ENCODE measurements around the gene SIAH2.

SIAH2 gene

DNA sequence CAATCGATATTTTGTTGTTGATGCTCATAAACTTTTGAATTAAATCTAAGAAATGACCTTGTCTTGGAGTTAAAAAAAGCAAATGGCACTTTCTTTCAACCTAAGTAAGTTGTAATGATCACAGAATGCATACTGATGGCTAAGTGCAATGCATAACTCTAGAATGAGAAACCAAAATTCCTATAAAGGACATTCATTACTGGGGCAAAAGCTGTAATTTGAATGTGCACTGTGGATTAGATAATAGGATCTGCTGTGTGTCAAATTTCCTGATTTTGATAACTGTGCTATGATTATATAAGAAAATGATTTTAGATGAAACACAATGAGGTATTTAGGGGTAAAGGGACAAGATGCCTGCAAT, 14.3 kb downstream of the SIAH2 start:
- Histone ChIP-seq H3K27me3 (ENCODE audit: insufficient read depth, low read length, poor library complexity) (no peaks in the 10 kb centered on the region), H3K27ac (ENCODE audit: low read length) (no peak overlapping the region), H2AFZ (ENCODE audit: low read depth, low read length) (no peak overlapping the region), H3K9me3 (ENCODE audit: insufficient read depth, low read length, severe bottlenecking) (no peaks in the 10 kb centered on the region), H3K36me3 (ENCODE audit: insufficient read depth, low read length) (0 out of 2 replicates have a peak, but pooled peaks cover 3% of the 10 kb centered on the region), H4K20me1 (ENCODE audit: insufficient read depth, low read length) (peaks cover 51% of the 10 kb centered on the region), H3K79me2 (ENCODE audit: insufficient read depth, low read length) (peaks cover 89% of the 10 kb centered on the region), H3K4me3 (ENCODE audit: low read depth in 1 of 2, low read length in 2 of 2) (no peak overlapping the region), H3K4me2 (ENCODE audit: insufficient read depth, low read length) (no peak overlapping the region), H3K4me1 (ENCODE audit: insufficient read depth, low read length) (0 out of 2 replicates have a peak, but pooled peaks cover 2% of the 10 kb centered on the region), H3K9ac (ENCODE audit: low read depth, low read length) (no peak overlapping the region)
- DNase-seq (no peak), ATAC-seq (ENCODE audit: insufficient read depth, low read depth) (no peak)
- TF ChIP-seq EZH2 (IDR thresholded peaks at IDR 0.05; ENCODE audit: borderline replicate concordance, low read depth, low read length, severe bottlenecking): no peak
- TF ChIP-seq, protein P1, sequence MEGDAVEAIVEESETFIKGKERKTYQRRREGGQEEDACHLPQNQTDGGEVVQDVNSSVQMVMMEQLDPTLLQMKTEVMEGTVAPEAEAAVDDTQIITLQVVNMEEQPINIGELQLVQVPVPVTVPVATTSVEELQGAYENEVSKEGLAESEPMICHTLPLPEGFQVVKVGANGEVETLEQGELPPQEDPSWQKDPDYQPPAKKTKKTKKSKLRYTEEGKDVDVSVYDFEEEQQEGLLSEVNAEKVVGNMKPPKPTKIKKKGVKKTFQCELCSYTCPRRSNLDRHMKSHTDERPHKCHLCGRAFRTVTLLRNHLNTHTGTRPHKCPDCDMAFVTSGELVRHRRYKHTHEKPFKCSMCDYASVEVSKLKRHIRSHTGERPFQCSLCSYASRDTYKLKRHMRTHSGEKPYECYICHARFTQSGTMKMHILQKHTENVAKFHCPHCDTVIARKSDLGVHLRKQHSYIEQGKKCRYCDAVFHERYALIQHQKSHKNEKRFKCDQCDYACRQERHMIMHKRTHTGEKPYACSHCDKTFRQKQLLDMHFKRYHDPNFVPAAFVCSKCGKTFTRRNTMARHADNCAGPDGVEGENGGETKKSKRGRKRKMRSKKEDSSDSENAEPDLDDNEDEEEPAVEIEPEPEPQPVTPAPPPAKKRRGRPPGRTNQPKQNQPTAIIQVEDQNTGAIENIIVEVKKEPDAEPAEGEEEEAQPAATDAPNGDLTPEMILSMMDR (IDR thresholded peaks at IDR 0.05; ENCODE audit: borderline replicate concordance, extremely low read depth, low read length, poor library complexity, severe bottlenecking): no peak

DNA sequence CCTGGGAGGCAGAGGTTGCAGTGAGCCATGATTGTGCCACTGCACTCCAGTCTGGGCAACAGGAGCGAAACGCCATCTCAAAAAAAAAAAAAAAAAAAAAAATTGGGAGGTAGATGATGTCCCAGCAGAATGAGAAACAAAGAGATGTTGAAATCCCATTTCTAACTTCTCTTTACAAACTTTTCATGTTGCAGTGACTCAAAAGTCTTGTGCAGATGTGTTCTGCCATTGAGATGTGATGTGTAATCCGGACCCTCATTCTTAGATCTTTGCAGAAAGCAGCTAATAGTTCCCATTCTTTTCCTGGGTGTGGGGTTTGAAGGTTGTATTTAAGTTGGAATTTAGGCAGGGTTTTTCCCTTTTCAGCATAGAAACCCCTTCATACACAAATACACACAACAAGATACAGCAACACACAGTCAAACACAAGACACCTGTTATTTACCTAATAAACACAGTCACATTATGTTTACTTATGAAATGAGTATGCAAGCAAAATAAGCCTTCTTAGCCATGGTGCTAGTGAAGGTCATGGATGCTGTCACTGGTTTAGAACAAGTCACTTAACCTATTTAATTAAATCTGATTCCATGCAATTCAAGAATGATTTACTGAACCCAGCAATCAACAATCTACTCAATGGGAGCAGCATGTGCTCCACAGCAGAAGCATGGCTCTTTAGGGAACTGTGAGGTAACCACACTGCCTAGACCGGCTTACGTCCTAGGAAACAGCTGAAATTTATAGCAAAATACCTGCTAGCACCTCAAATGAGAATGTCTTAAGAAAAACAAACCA, 14.9 kb downstream of the SIAH2 start:
- Histone ChIP-seq H3K4me2 (ENCODE audit: insufficient read depth, low read length) (no peak overlapping the region), H4K20me1 (ENCODE audit: insufficient read depth, low read length) (peaks cover 51% of the 10 kb centered on the region), H3K79me2 (ENCODE audit: insufficient read depth, low read length) (peaks cover 88% of the 10 kb centered on the region), H3K27me3 (ENCODE audit: insufficient read depth, low read length, poor library complexity) (no peaks in the 10 kb centered on the region), H3K36me3 (ENCODE audit: insufficient read depth, low read length) (0 out of 2 replicates have a peak, but pooled peaks cover 3% of the 10 kb centered on the region), H3K4me1 (ENCODE audit: insufficient read depth, low read length) (0 out of 2 replicates have a peak, but pooled peaks cover 2% of the 10 kb centered on the region), H2AFZ (ENCODE audit: low read depth, low read length) (no peak overlapping the region), H3K9me3 (ENCODE audit: insufficient read depth, low read length, severe bottlenecking) (no peaks in the 10 kb centered on the region), H3K9ac (ENCODE audit: low read depth, low read length) (no peak overlapping the region), H3K27ac (ENCODE audit: low read length) (no peak overlapping the region), H3K4me3 (ENCODE audit: low read depth in 1 of 2, low read length in 2 of 2) (no peak overlapping the region)
- DNase-seq (no peak), ATAC-seq (ENCODE audit: insufficient read depth, low read depth) (no peak)
- no peak for TF ChIP-seq EZH2 (IDR thresholded peaks at IDR 0.05; ENCODE audit: borderline replicate concordance, low read depth, low read length, severe bottlenecking)
- TF ChIP-seq, protein P1 (IDR thresholded peaks at IDR 0.05; ENCODE audit: borderline replicate concordance, extremely low read depth, low read length, poor library complexity, severe bottlenecking): no peak

DNA sequence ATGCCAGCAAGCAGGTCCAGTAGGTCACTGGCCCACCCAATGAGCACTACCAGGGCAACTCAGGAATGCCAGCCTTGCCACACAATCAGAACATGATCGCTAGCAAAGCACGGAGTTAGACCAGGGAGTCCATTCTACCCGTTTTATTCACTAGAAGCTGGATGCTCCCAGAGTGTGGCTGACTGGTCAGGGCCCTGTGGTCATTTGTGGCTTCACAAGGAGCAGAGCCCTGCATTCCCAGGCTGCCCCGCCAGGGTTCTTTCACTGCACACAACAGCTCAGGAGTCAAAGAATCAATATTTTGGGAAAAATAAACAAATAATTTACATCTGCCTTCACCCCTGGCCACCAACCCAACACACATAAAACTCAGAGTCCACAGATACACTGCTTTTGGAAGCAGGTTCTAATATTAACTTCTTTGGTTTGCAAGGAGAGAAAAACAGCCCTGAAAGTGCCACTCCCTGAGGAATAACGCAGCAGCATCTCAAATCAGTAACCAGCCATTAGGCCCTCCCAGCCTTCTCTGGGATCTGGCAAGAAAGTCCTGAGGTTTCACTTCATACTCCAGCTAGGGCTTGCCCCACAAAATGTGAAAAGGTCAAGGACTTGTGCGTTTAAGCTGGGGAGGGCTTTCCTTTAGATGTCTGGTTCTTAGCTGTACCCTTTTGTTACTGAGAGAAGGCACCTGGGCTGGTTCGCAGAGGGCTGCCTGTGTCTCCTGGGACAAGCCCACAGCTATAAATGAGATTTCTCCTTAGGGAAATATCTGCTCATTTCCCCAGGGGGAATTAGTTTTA, 16.0 kb downstream of the SIAH2 start:
- H3K9me3 ChIP-seq (ENCODE audit: insufficient read depth, low read length, severe bottlenecking): no peaks in the 10 kb centered on the region
- H3K4me3 ChIP-seq (ENCODE audit: low read depth in 1 of 2, low read length in 2 of 2): no peak overlapping the region
- peaks cover 80% of the 10 kb centered on the region for H3K79me2 ChIP-seq (ENCODE audit: insufficient read depth, low read length)
- 0 out of 2 replicates have a peak, but pooled peaks cover 1% of the 10 kb centered on the region for H3K4me1 ChIP-seq (ENCODE audit: insufficient read depth, low read length)
- TF ChIP-seq, protein P1 (IDR thresholded peaks at IDR 0.05; ENCODE audit: borderline replicate concordance, extremely low read depth, low read length, poor library complexity, severe bottlenecking): no peak
- no peak for TF ChIP-seq EZH2 (IDR thresholded peaks at IDR 0.05; ENCODE audit: borderline replicate concordance, low read depth, low read length, severe bottlenecking)
- no peak overlapping the region for H3K9ac ChIP-seq (ENCODE audit: low read depth, low read length)
- peaks cover 11% of the 10 kb centered on the region for H3K36me3 ChIP-seq (ENCODE audit: insufficient read depth, low read length)
- ATAC-seq (ENCODE audit: insufficient read depth, low read depth) (no peak), DNase-seq (no peak)
- no peak overlapping the region for H2AFZ ChIP-seq (ENCODE audit: low read depth, low read length)
- H4K20me1 ChIP-seq (ENCODE audit: insufficient read depth, low read length): peaks cover 52% of the 10 kb centered on the region
- no peak overlapping the region for H3K27ac ChIP-seq (ENCODE audit: low read length)
- no peaks in the 10 kb centered on the region for H3K27me3 ChIP-seq (ENCODE audit: insufficient read depth, low read length, poor library complexity)
- no peak overlapping the region for H3K4me2 ChIP-seq (ENCODE audit: insufficient read depth, low read length)
